ACC112 (cell line): ENCODE data around the gene BLID.

Experiments
- H2AFZ ChIP-seq: fragments of 200-600 bp; sonication (generic); one replicate; pipeline ENCODE4 v1.6.0; 2017; ENCODE audit warnings: antibody characterized with exemption, low read length; ENCODE audit not compliant: unreplicated experiment
- H3K27ac ChIP-seq: fragments of 200-600 bp; sonication (generic); 2 replicates; pipeline ENCODE4 v1.5.1; 2014; ENCODE audit warnings: low read depth, mild to moderate bottlenecking, antibody characterized with exemption, low read length, moderate library complexity
- H3K27me3 ChIP-seq: fragments of 200-600 bp; sonication (generic); 2 replicates; pipeline ENCODE4 v1.6.1; 2014; ENCODE audit warnings: mild to moderate bottlenecking, antibody characterized with exemption, low read length, moderate library complexity, mixed read lengths; ENCODE audit not compliant: insufficient read depth
- H3K36me3 ChIP-seq: fragments of 200-600 bp; sonication (generic); 2 replicates; pipeline ENCODE4 v1.6.1; 2016; ENCODE audit warnings: mild to moderate bottlenecking, antibody characterized with exemption, low read length, moderate library complexity, mixed read lengths; ENCODE audit not compliant: insufficient read depth
- H3K4me1 ChIP-seq: fragments of 200-600 bp; sonication (generic); one replicate; pipeline ENCODE4 v1.6.1; 2016; ENCODE audit warnings: low read length, mixed read lengths; ENCODE audit not compliant: insufficient read depth, unreplicated experiment, control insufficient read depth
- H3K4me3 ChIP-seq: fragments of 200-600 bp; sonication (generic); 2 replicates; pipeline ENCODE4 v1.5.1; 2014; ENCODE audit warnings: mild to moderate bottlenecking, low read depth, low read length
- H3K79me2 ChIP-seq: fragments of 200-600 bp; sonication (generic); one replicate; pipeline ENCODE4 v1.6.0; 2016; ENCODE audit warnings: low read length; ENCODE audit not compliant: control insufficient read depth, unreplicated experiment, insufficient read depth

Gene BLID

GRCh38 chr11:122105044-122105758 lies 10.8 kb downstream of the BLID start:
- Histone ChIP-seq H3K27me3 (no peaks in the 10 kb centered on the region), H3K4me1 (peaks cover 82% of the 10 kb centered on the region), H3K36me3 (peaks cover 44% of the 10 kb centered on the region), H2AFZ (no peak overlapping the region), H3K4me3 (peak overlapping the region; percentile 90; the same call in 1 of the 2 replicates), H3K79me2 (peaks cover 98% of the 10 kb centered on the region), H3K27ac (peak overlapping the region; percentile 90)

- Histone ChIP-seq H3K27ac (peak overlapping the region; percentile 90), H3K79me2 (peaks cover 98% of the 10 kb centered on the region), H3K4me3 (peak overlapping the region; percentile 90), H2AFZ (no peak overlapping the region), H3K36me3 (peaks cover 44% of the 10 kb centered on the region), H3K4me1 (peaks cover 74% of the 10 kb centered on the region), H3K27me3 (no peaks in the 10 kb centered on the region)
Measured at GRCh38 chr11:122104341-122104740, 11.7 kb downstream of the BLID start.

GRCh38 chr11:122103726-122104125 lies 12.3 kb downstream of the BLID start:
- peak overlapping the region; percentile 90 for H3K4me3 ChIP-seq
- H3K36me3 ChIP-seq = peaks cover 43% of the 10 kb centered on the region
- no peak overlapping the region for H2AFZ ChIP-seq
- H3K79me2 ChIP-seq = peaks cover 99% of the 10 kb centered on the region
- H3K27ac ChIP-seq = peak overlapping the region; percentile 90
- peaks cover 68% of the 10 kb centered on the region for H3K4me1 ChIP-seq
- no peaks in the 10 kb centered on the region for H3K27me3 ChIP-seq

GRCh38 chr11:122103321-122103720 lies 12.7 kb downstream of the BLID start:
- H3K4me3 ChIP-seq = peak overlapping the region; percentile 90
- H2AFZ ChIP-seq = no peak overlapping the region
- H3K4me1 ChIP-seq = peaks cover 65% of the 10 kb centered on the region
- peaks cover 46% of the 10 kb centered on the region for H3K36me3 ChIP-seq
- H3K79me2 ChIP-seq = peaks cover 100% of the 10 kb centered on the region
- H3K27me3 ChIP-seq = no peaks in the 10 kb centered on the region
- peak overlapping the region; percentile 90 for H3K27ac ChIP-seq

- H3K4me1 ChIP-seq = peaks cover 57% of the 10 kb centered on the region
- H3K27ac ChIP-seq = peak overlapping the region; percentile 90
- peaks cover 100% of the 10 kb centered on the region for H3K79me2 ChIP-seq
- peak overlapping the region; percentile 90 for H3K4me3 ChIP-seq
- peaks cover 48% of the 10 kb centered on the region for H3K36me3 ChIP-seq
- no peaks in the 10 kb centered on the region for H3K27me3 ChIP-seq
- H2AFZ ChIP-seq = no peak overlapping the region
Measured at GRCh38 chr11:122102426-122102825, 13.6 kb downstream of the BLID start.

GRCh38 chr11:122101625-122102291 lies 14.3 kb downstream of the BLID start:
- Histone ChIP-seq H3K4me1 (peaks cover 50% of the 10 kb centered on the region), H3K27ac (peak overlapping the region; percentile 90), H3K4me3 (peak overlapping the region; percentile 90), H3K79me2 (peaks cover 100% of the 10 kb centered on the region), H3K36me3 (peaks cover 46% of the 10 kb centered on the region), H2AFZ (no peak overlapping the region), H3K27me3 (no peaks in the 10 kb centered on the region)

- Histone ChIP-seq H3K27me3 (no peaks in the 10 kb centered on the region), H3K79me2 (peaks cover 100% of the 10 kb centered on the region), H2AFZ (no peak overlapping the region), H3K4me3 (peak overlapping the region; percentile 90), H3K4me1 (peaks cover 45% of the 10 kb centered on the region), H3K36me3 (peaks cover 55% of the 10 kb centered on the region), H3K27ac (peak overlapping the region; percentile 90)
Measured at GRCh38 chr11:122100756-122101080, 15.3 kb downstream of the BLID start.

- peaks cover 100% of the 10 kb centered on the region for H3K79me2 ChIP-seq
- peaks cover 61% of the 10 kb centered on the region for H3K36me3 ChIP-seq
- no peaks in the 10 kb centered on the region for H3K27me3 ChIP-seq
- peak overlapping the region; percentile 90 for H3K4me3 ChIP-seq
- H3K4me1 ChIP-seq = peaks cover 45% of the 10 kb centered on the region
- H3K27ac ChIP-seq = peak overlapping the region; percentile 90
- H2AFZ ChIP-seq = no peak overlapping the region
Measured at GRCh38 chr11:122100037-122100755, 15.8 kb downstream of the BLID start.

GRCh38 chr11:122099374-122100036 lies 16.5 kb downstream of the BLID start:
- Histone ChIP-seq H3K27ac (peak overlapping the region; percentile 90), H3K4me3 (peak overlapping the region; percentile 90), H3K4me1 (peaks cover 45% of the 10 kb centered on the region), H3K36me3 (peaks cover 63% of the 10 kb centered on the region), H3K27me3 (no peaks in the 10 kb centered on the region), H2AFZ (no peak overlapping the region), H3K79me2 (peaks cover 100% of the 10 kb centered on the region)

GRCh38 chr11:122098261-122098980 lies 17.6 kb downstream of the BLID start:
- Histone ChIP-seq H2AFZ (no peak overlapping the region), H3K27ac (peak overlapping the region; percentile 90), H3K36me3 (peaks cover 62% of the 10 kb centered on the region), H3K4me1 (peaks cover 44% of the 10 kb centered on the region), H3K27me3 (no peaks in the 10 kb centered on the region), H3K79me2 (peaks cover 100% of the 10 kb centered on the region), H3K4me3 (peak overlapping the region; percentile 90)
